ENCODE measurements around the gene ACVRL1.

Gene ACVRL1

GRCh38 chr12:51907083-51907855, at the start of gene ACVRL1:
TSS of gene ACVRL1 (plus strand) at chr12:51907504. CDS start at chr12:51912475, 4,971 bp downstream.
- no peak for DNase-seq

GRCh38 chr12:51860986-51861385, 46.3 kb upstream of the ACVRL1 start:
- DNase-seq = no peak

- DNase-seq = no peak
Observed at GRCh38 chr12:51862947-51863346, 44.4 kb upstream of the ACVRL1 start.

- DNase-seq = no peak
Observed at GRCh38 chr12:51863363-51863932, 43.9 kb upstream of the ACVRL1 start.

- DNase-seq = no peak
Observed at GRCh38 chr12:51863933-51864832, 43.1 kb upstream of the ACVRL1 start.

- DNase-seq = no peak
Observed at GRCh38 chr12:51864833-51865670, 42.3 kb upstream of the ACVRL1 start.

- no peak for DNase-seq
Observed at GRCh38 chr12:51865757-51866270, 41.5 kb upstream of the ACVRL1 start.

- DNase-seq = no peak
Observed at GRCh38 chr12:51866324-51866723, 41.0 kb upstream of the ACVRL1 start.

- DNase-seq = no peak
Observed at GRCh38 chr12:51866762-51867161, 40.5 kb upstream of the ACVRL1 start.

GRCh38 chr12:51867371-51867770, 39.9 kb upstream of the ACVRL1 start:
- DNase-seq = no peak

GRCh38 chr12:51867796-51868428, 39.4 kb upstream of the ACVRL1 start:
- DNase-seq = no peak

GRCh38 chr12:51868821-51869495, 38.3 kb upstream of the ACVRL1 start:
- no peak for DNase-seq

GRCh38 chr12:51869496-51869865, 37.8 kb upstream of the ACVRL1 start:
- DNase-seq = no peak

- no peak for DNase-seq
Observed at GRCh38 chr12:51869931-51870330, 37.4 kb upstream of the ACVRL1 start.

GRCh38 chr12:51870504-51870903, 36.8 kb upstream of the ACVRL1 start:
- DNase-seq = no peak

- DNase-seq = peak in 1 of 2 donors; percentile 36
Observed at GRCh38 chr12:51871126-51871525, 36.2 kb upstream of the ACVRL1 start.

- DNase-seq = no peak
Observed at GRCh38 chr12:51871918-51872688, 35.2 kb upstream of the ACVRL1 start.

- no peak for DNase-seq
Observed at GRCh38 chr12:51872689-51872981, 34.7 kb upstream of the ACVRL1 start.

- no peak for DNase-seq
Observed at GRCh38 chr12:51873251-51873994, 33.9 kb upstream of the ACVRL1 start.

GRCh38 chr12:51874000-51874399, 33.3 kb upstream of the ACVRL1 start:
- no peak for DNase-seq
